Measurements from ENCODE around the gene CYBA. TPM values are rescaled to one million over a fixed set of nuclear protein-coding genes. Genes with fewer than 3 reads are reported as not detected.

The CYBA gene
- total RNA-seq, 1 donor from 2014 or later = 286 TPM

- DNase-seq = no peak
Measured at GRCh38 chr16:88627531-88628411, 23.1 kb downstream of the CYBA start.

- no peak for DNase-seq
Measured at GRCh38 chr16:88626646-88627045, 24.2 kb downstream of the CYBA start.

GRCh38 chr16:88624977-88625576, 25.8 kb downstream of the CYBA start:
- DNase-seq = no peak

GRCh38 chr16:88624481-88624880, 26.4 kb downstream of the CYBA start:
- no peak for DNase-seq

GRCh38 chr16:88623858-88624257, 27.0 kb downstream of the CYBA start:
- DNase-seq = no peak

GRCh38 chr16:88622866-88623265, 28.0 kb downstream of the CYBA start:
- no peak for DNase-seq

- no peak for DNase-seq
Measured at GRCh38 chr16:88622125-88622524, 28.7 kb downstream of the CYBA start.

- no peak for DNase-seq
Measured at GRCh38 chr16:88619859-88620815, 30.7 kb downstream of the CYBA start.

- no peak for DNase-seq
Measured at GRCh38 chr16:88618956-88619667, 31.7 kb downstream of the CYBA start.

- DNase-seq = no peak
Measured at GRCh38 chr16:88618182-88618955, 32.5 kb downstream of the CYBA start.

GRCh38 chr16:88617268-88618031, 33.4 kb downstream of the CYBA start:
- DNase-seq = no peak

- no peak for DNase-seq
Measured at GRCh38 chr16:88616736-88617135, 34.1 kb downstream of the CYBA start.

GRCh38 chr16:88616320-88616719, 34.5 kb downstream of the CYBA start:
- DNase-seq = no peak

GRCh38 chr16:88614818-88615580, 35.9 kb downstream of the CYBA start:
- DNase-seq = no peak

GRCh38 chr16:88613911-88614817, 36.7 kb downstream of the CYBA start:
- DNase-seq = no peak

- no peak for DNase-seq
Measured at GRCh38 chr16:88613293-88613692, 37.6 kb downstream of the CYBA start.

GRCh38 chr16:88610909-88611812, 39.7 kb downstream of the CYBA start:
- no peak for DNase-seq

GRCh38 chr16:88610080-88610479, 40.8 kb downstream of the CYBA start:
- DNase-seq = no peak

All from dermis blood vessel endothelial cell (primary cell).